K562 (cell line): ENCODE measurements around the gene MAP3K12. TPM values are rescaled to one million over a fixed set of nuclear protein-coding genes. Genes with fewer than 3 reads are reported as not detected.

Experiments
- CBX2 ChIP-seq: fragments of 200-600 bp; sonication (generic); IDR thresholded peaks from one replicate; pipeline ENCODE4 v1.6.1; 2012; ENCODE audit warnings: mild to moderate bottlenecking, low read length, inconsistent platforms; ENCODE audit not compliant: insufficient read depth, poor library complexity, severe bottlenecking
- CHD2 ChIP-seq: IDR thresholded peaks from 2 replicates; pipeline ENCODE4 v1.6.1; 2011; ENCODE audit warnings: low read depth, low read length
- CTCF ChIP-seq, 3 experiments: IDR thresholded peaks in 2 of 3; conservative IDR thresholded peaks in 1 of 3; 2 replicates each; pipeline ENCODE4 v1.5.1; 2011 to 2012; ENCODE audit warnings: low read length in 3 of 3, mild to moderate bottlenecking in 3 of 3, control low read depth in 2 of 3, improper control_type of control experiment in 1 of 3, inconsistent platforms in 1 of 3, low read depth in 1 of 3, mixed read lengths in 1 of 3, moderate library complexity in 1 of 3; ENCODE audit not compliant: insufficient read depth in 2 of 3
- HNRNPUL1 ChIP-seq: fragments of 200-400 bp; formaldehyde crosslinking; IDR thresholded peaks from 2 replicates; pipeline ENCODE4 v1.6.1; 2017; ENCODE audit warnings: low read length
- HSF4 ChIP-seq: fragments of 250-450 bp; sonication (Bioruptor Pico); IDR thresholded peaks from 2 replicates; pipeline ENCODE4 v2.1.2; 2022; ENCODE audit warnings: mild to moderate bottlenecking, moderate library complexity, borderline replicate concordance
- IRF9 ChIP-seq: fragments of 450-650 bp; IDR thresholded peaks from 2 replicates; pipeline ENCODE4 v1.6.1; 2016; ENCODE audit warnings: missing biosample characterization, missing genetic modification characterization
- JUNB ChIP-seq: fragments of 450-650 bp; formaldehyde crosslinking; conservative IDR thresholded peaks from 2 replicates; pipeline ENCODE4 v1.4.0; 2020; ENCODE audit warnings: mild to moderate bottlenecking
- MITF ChIP-seq: IDR thresholded peaks from 2 replicates; pipeline ENCODE4 v1.6.1; 2014; ENCODE audit warnings: antibody characterized with exemption
- RAD51 ChIP-seq: fragments of 450-650 bp; IDR thresholded peaks from 2 replicates; pipeline ENCODE4 v1.7.1; 2016; ENCODE audit warnings: low read depth, mild to moderate bottlenecking, borderline replicate concordance
- SIX5 ChIP-seq, 2 experiments: IDR thresholded peaks; 2 replicates each; pipeline ENCODE4 v1.6.1; 2011; ENCODE audit warnings: low read length in 2 of 2, borderline replicate concordance in 1 of 2, low read depth in 1 of 2, mild to moderate bottlenecking in 1 of 2, moderate library complexity in 1 of 2; ENCODE audit not compliant: insufficient read depth in 1 of 2
- SMAD3 ChIP-seq: fragments of 450-650 bp; formaldehyde crosslinking; conservative IDR thresholded peaks from 2 replicates; pipeline ENCODE4 v1.4.0; 2020; ENCODE audit warnings: mild to moderate bottlenecking
- ZC3H11A ChIP-seq: IDR thresholded peaks from 2 replicates; pipeline ENCODE4 v1.6.1; 2012; ENCODE audit warnings: low read depth, low read length, improper control_type of control experiment
- ZFPM2 ChIP-seq: fragments of 250-450 bp; sonication (Bioruptor Pico); IDR thresholded peaks from 2 replicates; pipeline ENCODE4 v1.5.1; 2022; ENCODE audit warnings: mild to moderate bottlenecking
- ZNF184 ChIP-seq: sonication (generic); formaldehyde crosslinking; IDR thresholded peaks from 2 replicates; pipeline ENCODE4 v1.5.0; 2020; ENCODE audit warnings: missing genetic modification reagents
- ZNF232 ChIP-seq: sonication (generic); formaldehyde crosslinking; IDR thresholded peaks from 2 replicates; pipeline ENCODE4 v1.8.0; 2022; ENCODE audit warnings: mild to moderate bottlenecking, missing genetic modification reagents
- ZNF507 ChIP-seq: conservative IDR thresholded peaks from 2 replicates; pipeline ENCODE4 v1.6.1; 2017; ENCODE audit warnings: missing genetic modification characterization, missing compliant biosample characterization
- ZNF551 ChIP-seq: fragments of 250-450 bp; sonication (Bioruptor Pico); IDR thresholded peaks from 2 replicates; pipeline ENCODE4 v1.5.0; 2021; ENCODE audit warnings: mild to moderate bottlenecking, moderate library complexity
- ZNF609 ChIP-seq: sonication (generic); formaldehyde crosslinking; IDR thresholded peaks from 2 replicates; pipeline ENCODE4 v1.8.1; 2023; ENCODE audit warnings: missing genetic modification reagents, mild to moderate bottlenecking, borderline replicate concordance
- polyA plus RNA-seq, 8 experiments: library from polyadenylated mRNA; depleted of rRNA in 4 of 8; stranded (reverse) in 5 of 8; unstranded in 3 of 8; fragments of >200 nt; fragmentation: Nextera tagmentation in 2 of 8; fragmentation: Illumina TruSeq in 1 of 8; extraction: Ambion mirVana in 2 of 8; extraction: Trizol in 1 of 8; gene quantifications; 2 replicates each; pipeline versions ENCODE4 v1.2.1 to v1.2.3, GENCODE V29; 2011 to 2014; ENCODE audit warnings: inconsistent platforms in 1 of 8, missing spikeins in 1 of 8
- total RNA-seq, 7 experiments: library from RNA; depleted of rRNA in 6 of 7; stranded (reverse); fragments of >200 nt in 6 of 7; fragmentation: Illumina TruSeq in 2 of 7; extraction: Trizol in 2 of 7; gene quantifications; 2 replicates each; pipeline versions ENCODE4 v1.2.1 to v1.2.3, GENCODE V29; 2011 to 2021; ENCODE audit warnings: low replicate concordance in 1 of 7

Gene MAP3K12
- total and polyA plus RNA-seq, 9 of the 15 experiments (the other 6 are each of a cell fraction or from before 2014, with no cell fraction given) = 0.10 to 2.4 (median 1.6) TPM

- TF ChIP-seq CTCF (IDR thresholded peaks at IDR 0.05 in 2 of 3, conservative IDR thresholded peaks at IDR 0.05 in 1 of 3; ENCODE audit: insufficient read depth in 2 of 3, low read depth in 1 of 3, low read length in 3 of 3) (no peak), HSF4 (CRISPR knock-in tag) (peak; percentile 82; the same call in 1 of the 2 replicates), RAD51 (no peak; the same call in 1 of the 2 replicates), ZNF232 (CRISPR knock-in tag) (0 out of 2 replicates have a peak, but pooled peaks have one; percentile 66), ZNF507 (tag) (no peak), HNRNPUL1 (no peak), ZNF184 (CRISPR knock-in tag) (no peak), SIX5 (IDR thresholded peaks at IDR 0.05; ENCODE audit: borderline replicate concordance in 1 of 2, insufficient read depth in 1 of 2, low read depth in 1 of 2, low read length in 2 of 2) (peak; percentile 72 to 81), MITF (no peak), CBX2 (no peak), ZNF609 (no peak), ZFPM2 (CRISPR knock-in tag) (no peak), IRF9 (no peak), ZC3H11A (no peak), CHD2 (no peak), SMAD3 (CRISPR knock-in tag) (peak; percentile 84), ZNF551 (CRISPR knock-in tag) (no peak), JUNB (CRISPR knock-in tag) (no peak)
These were observed 1.7 kb upstream of the MAP3K12 start, which contains the start of gene TARBP2 (continued) for GRCh38 chr12:53500776-53501614.
